Sigmoid colon (tissue), 4 donors: ENCODE measurements around the gene DCTPP1.

Experiments used
- CTCF ChIP-seq, 4 experiments: fragments of 450-650 bp in 3 of 4; fragments of 200-600 bp in 1 of 4; IDR thresholded peaks; one replicate each; pipeline ENCODE4 v1.5.1; 2016 to 2019; ENCODE audit warnings: antibody characterized with exemption in 4 of 4, mild to moderate bottlenecking in 3 of 4, moderate library complexity in 2 of 4
- POLR2A ChIP-seq, 2 donors: fragments of 450-650 bp; IDR thresholded peaks; one replicate each; pipeline ENCODE4 v1.6.1; 2016; ENCODE audit warnings: antibody characterized with exemption in 2 of 2, mild to moderate bottlenecking in 2 of 2, moderate library complexity in 2 of 2
- POLR2AphosphoS5 ChIP-seq, 4 donors: sonication (generic); formaldehyde crosslinking; IDR thresholded peaks; one replicate each; pipeline ENCODE4 v1.6.1; 2017; ENCODE audit warnings: antibody characterized with exemption in 4 of 4

- TF ChIP-seq CTCF (IDR thresholded peaks at IDR 0.05), result no peak
- no peak for TF ChIP-seq POLR2A (IDR thresholded peaks at IDR 0.05)
- TF ChIP-seq POLR2AphosphoS5 (IDR thresholded peaks at IDR 0.05), result no peak
These were observed 13.7 kb downstream of the DCTPP1 start for GRCh38 chr16:30416047-30416603.
